Stimulated activated CD8-positive, alpha-beta memory T cell treated with anti-CD3 and anti-CD28 coated beads, Interleukin-15, amount 100 ng/mL, for 1 hour (primary cell): Measurements from ENCODE around the gene ADCY3.
"Not testable (repeated sequence)": the region's sequence is repeated elsewhere in the genome, so short reads cannot be mapped to it uniquely, and the experiment has no call there.

Source experiments
- DNase-seq: peaks from one replicate; pipeline ENCODE4 v3.0.0-alpha.2; 2020; ENCODE audit warnings: low read depth

Gene ADCY3

DNA sequence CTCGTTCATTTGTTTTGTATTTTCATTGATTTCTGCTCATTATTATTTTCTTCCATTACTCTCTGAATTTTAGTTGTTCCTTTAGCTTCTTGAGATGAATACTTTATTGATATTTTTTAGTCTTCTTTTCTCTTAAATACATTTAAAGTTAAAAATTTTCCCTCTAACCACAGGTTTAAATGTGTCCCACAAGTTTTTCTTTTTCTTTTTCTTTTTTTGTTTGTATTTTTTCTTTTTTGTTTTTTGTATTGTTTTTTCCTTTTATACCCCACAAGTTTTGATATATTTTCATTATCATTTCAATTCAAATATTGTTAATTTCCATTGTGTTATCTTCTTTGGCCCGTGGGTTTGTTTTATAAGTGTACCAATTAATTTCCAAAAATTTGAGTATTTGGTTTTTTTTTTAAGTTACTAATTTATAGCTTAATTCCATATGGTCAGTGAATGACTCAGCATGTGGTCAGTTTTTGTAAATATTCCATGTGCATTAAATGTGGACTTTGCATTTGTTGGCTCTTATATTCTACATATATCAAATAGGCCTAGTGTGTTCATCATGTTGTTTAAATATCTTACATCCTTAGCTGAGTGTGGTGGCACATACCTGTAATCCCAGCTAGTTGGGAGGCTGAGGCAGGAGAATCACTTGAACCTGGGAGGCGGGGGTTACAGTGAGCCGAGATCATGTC, 110.6 kb downstream of the ADCY3 start:
- DNase-seq: no peak

- DNase-seq: no peak
These were observed 113.4 kb downstream of the ADCY3 start for GRCh38 chr2:24806661-24807036.

DNA sequence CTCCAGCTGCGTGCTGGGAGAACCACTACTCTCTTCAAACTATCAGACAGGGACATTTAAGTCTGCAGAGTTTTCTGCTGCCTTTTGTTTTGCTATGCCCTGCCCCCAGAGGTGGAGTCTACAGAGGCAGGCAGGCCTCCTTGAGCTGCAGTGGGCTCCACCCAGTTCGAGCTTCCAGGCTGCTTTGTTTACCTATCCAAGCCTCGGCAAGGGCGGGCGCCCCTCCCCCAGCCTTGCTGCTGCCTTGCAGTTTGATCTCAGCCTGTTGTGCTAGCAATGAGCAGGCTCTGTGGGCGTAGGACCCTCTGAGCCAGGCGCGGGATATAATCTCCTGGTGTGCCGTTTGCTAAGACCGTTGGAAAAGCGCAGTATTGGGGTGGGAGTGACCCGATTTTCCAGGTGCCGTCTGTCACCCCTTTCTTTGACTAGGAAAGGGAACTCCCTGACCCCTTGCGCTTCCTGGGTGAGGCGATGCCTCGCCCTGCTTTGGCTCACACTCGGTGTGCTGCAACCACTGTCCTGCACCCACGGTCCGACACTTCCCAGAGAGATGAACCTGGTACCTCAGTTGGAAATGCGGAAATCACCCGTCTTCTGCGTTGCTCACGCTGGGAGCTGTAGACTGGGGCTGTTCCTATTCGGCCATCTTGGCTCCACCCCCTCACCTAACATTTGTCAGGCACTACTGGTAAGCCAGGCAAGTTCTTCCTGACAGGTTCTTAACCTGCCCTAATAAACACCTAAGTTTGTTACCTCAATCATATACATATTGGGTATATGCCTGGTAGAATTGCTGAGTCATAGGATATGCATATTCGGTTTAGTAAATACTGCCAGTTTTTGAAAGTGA, 114.0 kb downstream of the ADCY3 start:
- not testable (repeated sequence) for DNase-seq

DNA sequence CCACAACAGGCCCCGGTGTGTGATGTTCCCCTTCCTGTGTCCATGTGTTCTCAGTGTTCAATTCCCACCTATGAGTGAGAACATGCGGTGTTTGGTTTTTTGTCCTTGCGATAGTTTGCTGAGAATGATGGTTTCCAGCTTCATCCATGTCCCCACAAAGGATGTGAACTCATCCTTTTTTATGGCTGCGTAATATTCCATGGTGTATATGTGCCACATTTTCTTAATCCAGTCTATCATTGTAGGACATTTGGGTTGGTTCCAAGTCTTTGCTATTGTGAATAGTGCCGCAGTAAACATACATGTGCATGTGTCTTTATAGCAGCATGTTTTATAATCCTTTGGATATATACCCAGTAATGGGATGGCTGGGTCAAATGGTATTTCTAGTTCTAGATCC, 119.5 kb downstream of the ADCY3 start:
- not testable (repeated sequence) for DNase-seq

- no peak for DNase-seq
These were observed 122.4 kb downstream of the ADCY3 start for GRCh38 chr2:24797644-24798043.

DNA sequence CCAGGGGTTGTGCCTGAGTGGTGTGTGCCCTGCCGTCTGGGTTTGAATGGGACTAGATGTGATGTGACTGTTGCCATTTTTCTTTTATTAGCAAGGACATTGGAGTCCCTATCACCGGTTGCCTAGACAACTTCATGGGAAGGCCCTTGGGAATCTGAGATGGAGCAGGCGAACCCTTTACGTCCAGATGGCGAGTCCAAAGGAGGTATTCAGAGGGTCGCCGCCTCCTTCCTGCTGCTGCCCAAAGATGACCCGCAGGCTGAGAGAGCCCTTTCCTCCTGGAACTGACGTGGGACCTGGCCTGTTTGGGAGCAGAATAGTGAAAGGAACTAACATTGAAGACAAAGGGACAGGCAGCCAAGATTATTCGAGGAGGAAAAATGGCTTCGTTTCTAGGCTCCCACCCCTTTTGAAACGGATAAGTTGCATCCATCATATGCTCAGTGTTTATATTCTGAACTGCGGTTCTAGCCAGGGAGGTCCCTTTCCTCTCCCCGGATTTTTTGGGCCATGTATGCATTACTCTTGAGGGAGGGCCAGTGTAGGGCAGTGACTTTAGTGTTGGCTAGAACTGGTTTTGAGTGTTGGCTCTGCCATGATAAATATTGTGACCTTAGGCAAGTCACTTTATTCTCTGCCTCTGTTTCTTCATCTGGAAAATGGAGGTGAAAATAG, 126.1 kb downstream of the ADCY3 start:
- DNase-seq: no peak

DNA sequence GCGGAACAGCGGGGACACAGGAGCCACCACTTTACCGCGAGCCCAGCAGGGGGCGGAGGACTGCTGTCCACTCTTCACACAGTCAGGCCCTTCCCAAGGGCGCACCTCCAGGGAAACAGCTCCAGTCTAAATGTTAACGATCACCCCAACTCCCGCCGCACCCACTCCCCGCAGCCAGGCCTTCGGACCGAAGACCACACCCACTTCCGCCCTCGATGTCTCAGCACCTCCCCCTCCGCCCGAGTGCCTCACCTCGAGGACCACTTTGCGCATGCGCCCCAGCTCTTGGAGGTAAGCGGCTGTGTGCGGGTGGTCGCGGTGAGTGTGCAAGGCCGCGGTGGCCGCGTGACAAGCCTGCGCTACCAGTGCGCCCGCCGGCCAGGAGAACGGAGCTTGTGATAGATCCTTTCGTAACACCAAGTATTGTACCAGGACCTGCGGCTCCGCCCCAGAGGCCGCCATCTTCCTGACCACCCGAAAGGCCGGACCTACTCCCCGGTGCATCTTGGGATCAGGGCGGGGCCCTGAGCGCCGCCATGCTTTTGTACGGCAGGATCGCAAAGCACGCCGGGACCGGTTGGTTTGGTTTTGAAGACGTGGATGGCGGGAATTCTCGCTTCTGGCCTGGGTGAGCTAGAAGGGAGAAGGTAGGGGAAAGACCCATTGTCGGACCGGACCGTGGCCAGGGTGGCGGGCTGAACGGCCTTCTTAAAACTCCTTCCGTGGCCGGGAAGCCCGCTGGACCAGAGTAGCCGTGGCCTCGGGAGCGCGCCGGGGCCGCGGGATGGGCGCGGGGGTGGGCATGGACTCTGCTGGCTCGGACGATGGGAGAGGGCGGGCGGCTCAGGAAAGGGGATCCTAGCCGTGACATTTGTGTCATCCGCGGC, 126.9 kb downstream of the ADCY3 start, which contains the start of the genes CENPO and PTRHD1:
TSS of gene CENPO (plus strand) at position 552 of the 887 bp plus-strand sequence. CDS start 495 bp downstream, outside the sequence.
TSS of gene PTRHD1 (minus strand) at position 518 of the 887 bp plus-strand sequence. CDS start at position 504, 14 bp downstream.
- DNase-seq: peak; percentile 88

GRCh38 chr2:24792542-24792873, 127.5 kb downstream of the ADCY3 start:
- no peak for DNase-seq

- DNase-seq: no peak
These were observed 128.6 kb downstream of the ADCY3 start for GRCh38 chr2:24791452-24791851.

- DNase-seq: no peak
These were observed 131.2 kb downstream of the ADCY3 start for GRCh38 chr2:24788816-24789215.

DNA sequence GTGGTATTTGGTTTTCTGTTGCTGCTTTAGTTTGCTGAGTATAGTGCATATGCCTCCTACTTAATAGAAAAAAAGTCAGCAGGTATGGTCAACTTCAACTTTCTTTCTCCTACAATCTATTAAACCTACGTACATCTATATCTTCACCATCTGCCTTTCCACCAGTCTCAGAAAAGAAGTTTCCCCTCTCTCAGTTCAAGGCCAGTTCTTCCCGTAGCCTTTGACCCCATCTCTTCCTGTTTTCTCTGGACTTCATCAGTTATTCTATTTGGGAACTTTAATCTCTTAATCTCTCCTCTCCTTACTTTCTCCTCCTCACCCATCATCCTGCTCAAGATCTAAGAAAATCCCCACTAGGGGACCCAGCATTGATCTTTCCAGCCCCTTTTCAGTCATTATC, 132.5 kb downstream of the ADCY3 start:
- DNase-seq: no peak

DNA sequence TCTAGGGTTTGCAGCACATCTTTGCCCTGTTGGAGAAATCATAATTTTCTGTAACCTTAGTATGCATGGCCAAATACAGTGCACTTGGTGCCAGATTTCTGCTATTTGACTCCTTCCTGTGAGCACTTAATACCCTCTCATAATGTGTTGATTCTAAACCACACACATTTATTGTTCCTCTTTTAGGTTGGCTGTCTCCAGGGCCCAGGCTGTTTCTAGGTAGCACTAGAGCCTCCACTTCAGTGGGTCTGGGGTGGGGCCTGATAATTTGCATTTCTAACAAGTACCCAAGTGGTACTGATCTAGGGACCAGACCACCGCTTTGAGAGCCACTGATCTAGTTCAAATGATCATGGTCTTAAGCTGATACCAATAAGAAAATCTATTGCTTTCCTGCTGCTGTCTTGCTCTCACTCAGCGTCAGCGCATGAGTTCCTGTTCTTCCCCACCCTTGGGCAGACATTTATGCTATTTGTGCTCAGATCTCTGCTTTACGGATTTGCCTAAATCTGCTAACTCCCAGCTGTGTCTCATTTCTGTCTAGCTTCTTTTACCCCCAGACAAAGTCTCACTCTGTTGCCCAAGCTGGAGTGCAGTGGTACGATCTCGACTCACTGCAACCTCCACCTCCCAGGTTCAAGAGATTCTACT, 134.2 kb downstream of the ADCY3 start:
- DNase-seq: no peak

- DNase-seq: no peak
These were observed 136.4 kb downstream of the ADCY3 start for GRCh38 chr2:24783641-24784040.

DNA sequence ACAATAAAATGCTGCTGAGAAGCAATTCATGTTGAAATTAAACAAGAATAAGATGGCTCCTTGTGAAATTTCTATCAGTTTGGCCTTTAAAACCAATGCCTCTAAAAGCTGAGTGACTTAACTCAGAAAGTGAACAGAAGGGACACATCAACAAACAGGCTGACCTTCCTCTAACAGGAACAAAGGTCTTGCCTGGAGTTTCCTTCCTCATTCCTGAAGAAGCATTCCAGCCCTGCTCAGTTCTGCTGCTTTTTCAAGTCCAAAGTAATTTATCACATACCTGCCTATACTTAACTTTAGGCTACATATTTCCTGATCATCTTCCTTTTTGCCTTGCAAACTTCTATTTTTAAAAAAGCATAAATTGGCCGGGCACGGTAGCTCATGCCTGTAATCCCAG, 140.9 kb downstream of the ADCY3 start:
- no peak for DNase-seq

DNA sequence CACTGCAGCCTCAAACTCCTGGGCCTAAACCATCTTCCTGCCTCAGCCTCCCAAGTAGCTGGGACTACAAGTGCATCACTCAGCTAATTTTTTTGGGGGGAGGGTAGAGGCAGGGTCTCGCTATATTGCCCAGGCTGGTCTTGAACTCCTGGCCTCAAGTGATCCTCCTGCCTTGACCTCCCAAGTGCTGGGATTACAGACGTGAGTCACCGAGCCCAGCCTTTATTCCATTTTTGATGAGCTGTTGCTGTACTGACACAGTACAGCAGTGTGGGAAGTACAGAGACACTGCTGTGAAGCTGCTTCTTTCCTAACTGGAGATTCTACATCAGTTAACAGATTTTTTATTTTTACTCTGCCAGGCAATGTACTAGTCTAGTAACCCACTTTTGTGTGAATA, 145.7 kb downstream of the ADCY3 start:
- DNase-seq: no peak

- DNase-seq: no peak
These were observed 148.1 kb downstream of the ADCY3 start for GRCh38 chr2:24771764-24772586.

- DNase-seq: no peak
These were observed 149.0 kb downstream of the ADCY3 start for GRCh38 chr2:24771061-24771460.
